SU-DHL-6 (cell line): ENCODE results near the gene PIK3R6.

Experiments used
- H2AFZ ChIP-seq: fragments of 200-600 bp; sonication (generic); 2 replicates; pipeline ENCODE4 v1.6.1; 2014; ENCODE audit warnings: low read depth, mild to moderate bottlenecking, moderate library complexity, mixed read lengths, antibody characterized with exemption, low read length; ENCODE audit not compliant: severe bottlenecking
- H3F3A ChIP-seq: fragments of 200-600 bp; shearing (Covaris generic); 2 replicates; pipeline ENCODE4 v1.6.0; 2016; ENCODE audit warnings: antibody characterized with exemption, mild to moderate bottlenecking; ENCODE audit not compliant: insufficient read depth
- H3K27ac ChIP-seq: fragments of 200-600 bp; sonication (generic); 2 replicates; pipeline ENCODE4 v1.5.1; 2016; ENCODE audit warnings: low read depth, mild to moderate bottlenecking, low read length, moderate library complexity, mixed read lengths
- H3K27me3 ChIP-seq: fragments of 200-600 bp; sonication (generic), shearing (Covaris generic); 2 replicates; pipeline ENCODE4 v1.6.0; 2014; ENCODE audit warnings: mild to moderate bottlenecking, low read length
- H3K36me3 ChIP-seq: fragments of 200-600 bp; sonication (generic); 2 replicates; pipeline ENCODE4 v1.6.1; 2014; ENCODE audit warnings: mild to moderate bottlenecking, low read length, mixed read lengths
- H3K4me2 ChIP-seq: fragments of 300-600, 200-600 bp; shearing (Covaris generic), sonication (generic); 2 replicates; pipeline ENCODE4 v1.6.0; 2014; ENCODE audit warnings: low read length, low read depth, mild to moderate bottlenecking; ENCODE audit not compliant: poor library complexity, severe bottlenecking
- H3K4me3 ChIP-seq: fragments of 200-600 bp; sonication (generic); 2 replicates; pipeline ENCODE4 v1.5.1; 2014; ENCODE audit warnings: antibody characterized with exemption, low read length, mild to moderate bottlenecking, mixed read lengths; ENCODE audit not compliant: insufficient read depth, poor library complexity, severe bottlenecking
- H3K79me2 ChIP-seq: fragments of 200-600 bp; sonication (generic); 2 replicates; pipeline ENCODE4 v1.6.1; 2014; ENCODE audit warnings: mild to moderate bottlenecking, low read length, moderate library complexity; ENCODE audit not compliant: insufficient read depth
- H3K9ac ChIP-seq: fragments of 200-600 bp; sonication (generic); 2 replicates; pipeline ENCODE4 v1.7.0; 2014; ENCODE audit warnings: mild to moderate bottlenecking, low read length
- H3K9me2 ChIP-seq: fragments of 200-600 bp; sonication (generic); replicated peaks from 2 replicates; pipeline ENCODE4 v1.6.1; 2014; ENCODE audit warnings: low read length; ENCODE audit not compliant: insufficient read depth
- H3K9me3 ChIP-seq: fragments of 200-600 bp; sonication (generic); 2 replicates; pipeline ENCODE4 v1.6.1; 2014; ENCODE audit warnings: low read length, mixed read lengths; ENCODE audit not compliant: insufficient read depth
- H4K20me1 ChIP-seq: fragments of 200-600 bp; sonication (generic); 2 replicates; pipeline ENCODE4 v1.6.1; 2014; ENCODE audit warnings: low read depth, mild to moderate bottlenecking, antibody characterized with exemption, low read length, moderate library complexity, mixed read lengths
- EZH2phosphoT487 ChIP-seq: fragments of 200-600 bp; sonication (generic), shearing (Covaris generic); conservative IDR thresholded peaks from 2 replicates; pipeline ENCODE4 v1.6.1; 2018; ENCODE audit warnings: mild to moderate bottlenecking, antibody characterized with exemption, low read length, moderate library complexity, mixed read lengths
- TF ChIP-seq, protein P1 (sequence below): fragments of 200-600 bp; sonication (generic); IDR thresholded peaks from one replicate; pipeline ENCODE4 v1.5.1; 2017; ENCODE audit warnings: antibody characterized with exemption, mild to moderate bottlenecking, low read length, moderate library complexity; ENCODE audit not compliant: insufficient read depth, poor library complexity, severe bottlenecking

PIK3R6 gene

DNA sequence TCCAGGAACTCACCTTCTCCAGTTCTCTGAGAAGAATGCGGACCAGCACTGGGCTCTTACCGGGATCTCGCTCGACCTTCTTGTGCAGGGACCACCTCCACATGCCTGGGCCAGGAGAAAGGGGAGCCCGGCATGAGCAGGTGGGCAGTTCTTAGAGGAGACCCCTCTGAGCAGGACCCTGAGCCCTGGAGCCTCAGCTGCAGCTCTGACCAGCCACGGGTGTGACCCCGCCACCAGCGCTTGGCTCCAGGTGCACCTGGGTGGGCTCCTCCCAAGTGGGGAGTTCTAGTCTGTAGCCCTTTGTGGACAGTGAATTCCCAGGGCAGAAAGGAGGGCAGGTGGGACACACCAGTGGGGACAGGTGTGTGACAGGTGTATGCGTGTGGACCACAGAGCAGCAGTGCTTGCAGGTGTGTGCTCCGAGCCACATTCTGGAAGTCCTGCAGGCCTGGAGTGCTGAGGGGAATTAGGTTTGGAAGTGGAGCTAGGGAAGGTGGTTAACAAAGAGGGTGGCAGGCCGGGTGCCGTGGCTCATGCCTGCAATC lies 28.9 kb downstream of the PIK3R6 start:
- Histone ChIP-seq H4K20me1 (no peaks in the 10 kb centered on the region), H2AFZ (no peak overlapping the region), H3K27ac (no peak overlapping the region), H3K9me2 (no peaks in the 10 kb centered on the region), H3K36me3 (no peaks in the 10 kb centered on the region), H3F3A (no peaks in the 10 kb centered on the region), H3K79me2 (no peaks in the 10 kb centered on the region), H3K9ac (no peak overlapping the region), H3K4me2 (no peak overlapping the region), H3K27me3 (no peaks in the 10 kb centered on the region), H3K9me3 (no peaks in the 10 kb centered on the region), H3K4me3 (no peak overlapping the region)
- TF ChIP-seq, protein P1, sequence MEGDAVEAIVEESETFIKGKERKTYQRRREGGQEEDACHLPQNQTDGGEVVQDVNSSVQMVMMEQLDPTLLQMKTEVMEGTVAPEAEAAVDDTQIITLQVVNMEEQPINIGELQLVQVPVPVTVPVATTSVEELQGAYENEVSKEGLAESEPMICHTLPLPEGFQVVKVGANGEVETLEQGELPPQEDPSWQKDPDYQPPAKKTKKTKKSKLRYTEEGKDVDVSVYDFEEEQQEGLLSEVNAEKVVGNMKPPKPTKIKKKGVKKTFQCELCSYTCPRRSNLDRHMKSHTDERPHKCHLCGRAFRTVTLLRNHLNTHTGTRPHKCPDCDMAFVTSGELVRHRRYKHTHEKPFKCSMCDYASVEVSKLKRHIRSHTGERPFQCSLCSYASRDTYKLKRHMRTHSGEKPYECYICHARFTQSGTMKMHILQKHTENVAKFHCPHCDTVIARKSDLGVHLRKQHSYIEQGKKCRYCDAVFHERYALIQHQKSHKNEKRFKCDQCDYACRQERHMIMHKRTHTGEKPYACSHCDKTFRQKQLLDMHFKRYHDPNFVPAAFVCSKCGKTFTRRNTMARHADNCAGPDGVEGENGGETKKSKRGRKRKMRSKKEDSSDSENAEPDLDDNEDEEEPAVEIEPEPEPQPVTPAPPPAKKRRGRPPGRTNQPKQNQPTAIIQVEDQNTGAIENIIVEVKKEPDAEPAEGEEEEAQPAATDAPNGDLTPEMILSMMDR = no peak
- no peak for TF ChIP-seq EZH2phosphoT487

DNA sequence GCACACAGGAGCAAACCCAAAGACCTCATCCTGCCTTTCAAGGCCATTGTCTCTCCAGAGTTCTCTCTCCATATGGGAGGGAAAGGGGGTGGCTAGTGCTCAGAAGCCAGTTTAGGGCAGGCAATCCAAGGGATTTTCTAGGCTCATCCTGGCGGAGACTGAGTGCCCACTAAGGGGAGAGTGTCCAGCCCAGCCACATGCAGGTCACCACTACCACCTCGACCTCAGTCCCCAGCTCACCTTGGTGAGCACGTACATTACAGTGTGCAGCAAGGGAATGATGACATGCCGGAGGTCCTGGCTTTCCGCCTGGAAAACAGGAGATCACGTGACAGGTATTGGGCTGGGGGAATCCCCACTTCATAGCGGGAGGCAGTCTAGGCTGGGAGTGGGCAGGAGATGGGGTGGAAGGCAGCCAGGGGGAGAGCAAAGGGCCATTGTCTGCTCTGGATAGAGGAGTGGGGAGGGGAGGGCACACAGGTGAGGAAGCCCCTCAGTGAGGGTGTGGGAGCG lies 29.9 kb downstream of the PIK3R6 start:
- TF ChIP-seq, protein P1 = no peak
- TF ChIP-seq EZH2phosphoT487 = no peak
- H3K9me3 ChIP-seq = no peaks in the 10 kb centered on the region
- H3K4me3 ChIP-seq = no peak overlapping the region
- H3K9me2 ChIP-seq = no peaks in the 10 kb centered on the region
- no peak overlapping the region for H3K27ac ChIP-seq
- no peak overlapping the region for H3K4me2 ChIP-seq
- H3F3A ChIP-seq = no peaks in the 10 kb centered on the region
- H3K27me3 ChIP-seq = no peaks in the 10 kb centered on the region
- no peaks in the 10 kb centered on the region for H3K79me2 ChIP-seq
- no peaks in the 10 kb centered on the region for H3K36me3 ChIP-seq
- no peak overlapping the region for H2AFZ ChIP-seq
- H4K20me1 ChIP-seq = no peaks in the 10 kb centered on the region
- H3K9ac ChIP-seq = no peak overlapping the region

DNA sequence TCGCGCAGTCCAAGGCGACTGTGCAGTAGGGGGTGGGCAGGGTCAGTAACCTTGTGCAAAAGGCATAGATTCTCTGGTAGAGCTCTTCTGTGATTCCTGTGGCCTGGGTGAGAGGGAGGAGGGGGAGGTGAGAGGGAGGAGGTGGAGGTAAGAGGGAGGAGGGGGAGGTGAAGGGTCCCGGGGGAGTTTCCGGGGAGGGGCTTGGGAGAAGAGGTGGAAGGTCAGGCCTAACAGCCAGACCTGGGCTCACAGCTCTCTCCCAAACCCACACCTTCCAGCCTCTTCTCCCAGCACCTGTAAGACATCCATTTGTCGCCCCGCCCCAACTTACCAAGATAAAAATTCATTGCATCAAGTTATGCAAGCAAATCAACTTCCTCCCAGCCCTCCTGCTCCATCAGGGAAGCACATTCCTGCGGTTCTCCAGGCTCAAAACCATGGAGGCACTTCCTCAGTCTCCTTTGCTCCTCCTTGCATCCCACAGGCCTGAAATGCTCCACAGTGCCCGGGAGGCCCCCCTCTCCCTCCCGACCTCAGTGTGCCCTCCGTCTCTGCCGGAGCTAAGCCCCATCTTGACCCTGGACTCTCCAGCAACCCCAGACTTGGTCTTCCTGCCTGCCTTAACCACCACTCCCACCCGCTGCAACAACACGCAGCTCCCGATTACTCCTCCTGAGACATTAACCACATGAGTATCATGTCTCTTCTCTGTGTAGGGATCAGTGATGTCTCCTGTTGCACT lies 30.5 kb downstream of the PIK3R6 start:
- no peaks in the 10 kb centered on the region for H3K9me2 ChIP-seq
- H3K9ac ChIP-seq = no peak overlapping the region
- no peaks in the 10 kb centered on the region for H3F3A ChIP-seq
- no peaks in the 10 kb centered on the region for H3K9me3 ChIP-seq
- H3K27ac ChIP-seq = no peak overlapping the region
- TF ChIP-seq EZH2phosphoT487 = no peak
- TF ChIP-seq, protein P1 = no peak
- no peaks in the 10 kb centered on the region for H3K27me3 ChIP-seq
- no peak overlapping the region for H2AFZ ChIP-seq
- no peaks in the 10 kb centered on the region for H3K36me3 ChIP-seq
- H3K4me2 ChIP-seq = no peak overlapping the region
- no peaks in the 10 kb centered on the region for H3K79me2 ChIP-seq
- no peak overlapping the region for H3K4me3 ChIP-seq
- H4K20me1 ChIP-seq = no peaks in the 10 kb centered on the region
